HepG2 (cell line): Measurements from ENCODE around the gene C18orf54. TPM values are rescaled to one million over a fixed set of nuclear protein-coding genes. Genes with fewer than 3 reads are reported as not detected.

ENCODE experiments used
- ATAC-seq: fragments of 200-7000 bp; cut with Tn5 transposase; 3 replicates; pipeline ENCODE4 v1.9.1; 2020; ENCODE audit warnings: mild to moderate bottlenecking, moderate library complexity
- BruUV-seq: library from RNA; stranded (reverse); fragments of 400-500 nt; replicated peaks from 2 replicates; lab custom pipeline; 2021; lab: Mats Ljungman, UMichigan
- CTCF ChIA-PET: fragments of 300-600 bp; formaldehyde crosslinking; extraction: SDS; loops from one replicate; lab custom pipeline; 2021; ENCODE audit warnings: low total read pairs, inconsistent platforms, low intra/inter-chr PET ratio; lab: Yijun Ruan, JAX
- POLR2A ChIA-PET: fragments of 350-600 bp; sonication (Branson Sonifier 250); formaldehyde crosslinking; loops from one replicate; lab custom pipeline; 2020; ENCODE audit warnings: antibody characterized with exemption, inconsistent platforms; lab: Yijun Ruan, JAX
- DNase-seq: peaks from one replicate; pipeline ENCODE4 v3.0.0-alpha.2; 2015; ENCODE audit warnings: low spot score
- FAIRE-seq: peaks from 3 replicates; lab custom pipeline; 2011; peaks lifted over from hg19 to GRCh38; lab: Jason Lieb, UNC
- H2AFZ ChIP-seq: one replicate; pipeline ENCODE4 v1.6.1; 2011; ENCODE audit warnings: low read length, inconsistent platforms
- H3K27ac ChIP-seq: fragments of 300-600 bp; 3 replicates; pipeline ENCODE4 v1.8.0; 2011; ENCODE audit warnings: mixed run types, mild to moderate bottlenecking, mixed read lengths, low read length, inconsistent platforms; ENCODE audit not compliant: insufficient read depth; ENCODE audit errors: extremely low read length
- H3K27me3 ChIP-seq, 2 experiments: fragments of 200-600 bp in 1 of 2; 2 replicates in 1 of 2; 3 replicates in 1 of 2; pipeline versions ENCODE4 v1.6.0 to v1.8.0; 2011; ENCODE audit warnings: low read length in 2 of 2, mild to moderate bottlenecking in 2 of 2, moderate library complexity in 2 of 2, inconsistent platforms in 1 of 2; ENCODE audit not compliant: insufficient read depth in 2 of 2, control insufficient read depth in 1 of 2
- H3K36me3 ChIP-seq, 2 experiments: fragments of 200-600 bp in 1 of 2; replicated peaks in 1 of 2; 2 replicates in 1 of 2; 3 replicates in 1 of 2; pipeline versions ENCODE4 v1.5.1 to v1.8.0; 2011; ENCODE audit warnings: low read length in 2 of 2, inconsistent platforms in 1 of 2; ENCODE audit not compliant: insufficient read depth in 2 of 2, control insufficient read depth in 1 of 2
- H3K4me1 ChIP-seq: 2 replicates; pipeline ENCODE4 v1.5.1; 2012; ENCODE audit warnings: low read length, inconsistent platforms; ENCODE audit not compliant: insufficient read depth
- H3K4me2 ChIP-seq: 2 replicates; pipeline ENCODE4 v1.6.0; 2011; ENCODE audit warnings: low read depth, low read length, inconsistent platforms
- H3K4me3 ChIP-seq, 3 experiments: fragments of 200-600 bp in 1 of 3; sonication (generic), shearing (Covaris generic) in 1 of 3; replicated peaks in 1 of 3; 2 replicates each; pipeline ENCODE4 v1.5.1; 2011 to 2016; ENCODE audit warnings: low read length in 3 of 3, inconsistent platforms in 2 of 3, low read depth in 2 of 3, mild to moderate bottlenecking in 2 of 3, control low read depth in 1 of 3, mixed read lengths in 1 of 3; ENCODE audit not compliant: insufficient read depth in 1 of 3
- H3K79me2 ChIP-seq: one replicate; pipeline ENCODE4 v1.6.1; 2011; ENCODE audit warnings: low read length, inconsistent platforms; ENCODE audit not compliant: insufficient read depth
- H3K9ac ChIP-seq: 2 replicates; pipeline ENCODE4 v1.6.0; 2011; ENCODE audit warnings: mild to moderate bottlenecking, low read depth, low read length, inconsistent platforms; ENCODE audit not compliant: insufficient read depth
- H3K9me3 ChIP-seq: 2 replicates; pipeline ENCODE4 v1.5.1; 2012; ENCODE audit warnings: mild to moderate bottlenecking, low read length
- H4K20me1 ChIP-seq: 2 replicates; pipeline ENCODE4 v1.6.0; 2011; ENCODE audit warnings: inconsistent platforms, mild to moderate bottlenecking, low read length, moderate library complexity; ENCODE audit not compliant: insufficient read depth
- CHCHD3 ChIP-seq: sonication (generic); formaldehyde crosslinking; IDR thresholded peaks from 2 replicates; pipeline ENCODE4 v1.8.0; 2022; ENCODE audit warnings: mild to moderate bottlenecking, missing genetic modification reagents, moderate library complexity
- HMG20A ChIP-seq: IDR thresholded peaks from 2 replicates; pipeline ENCODE4 v1.6.1; 2016; ENCODE audit warnings: borderline replicate concordance
- HMGXB4 ChIP-seq, 2 experiments: sonication (generic) in 1 of 2; formaldehyde crosslinking in 1 of 2; IDR thresholded peaks; 2 replicates each; pipeline versions ENCODE4 v1.4.0 to v1.6.1; 2018 to 2020; ENCODE audit warnings: missing genetic modification reagents in 2 of 2, borderline replicate concordance in 1 of 2, low read depth in 1 of 2, mild to moderate bottlenecking in 1 of 2, missing biosample characterization in 1 of 2
- RBFOX2 ChIP-seq: fragments of 200-400 bp; formaldehyde crosslinking; IDR thresholded peaks from 2 replicates; pipeline ENCODE4 v1.6.1; 2017; ENCODE audit warnings: low read depth, mild to moderate bottlenecking, low read length
- RERE ChIP-seq: IDR thresholded peaks from 2 replicates; pipeline ENCODE4 v1.6.1; 2016; ENCODE audit warnings: low read depth, missing genetic modification reagents, missing compliant biosample characterization
- RXRB ChIP-seq: IDR thresholded peaks from 2 replicates; pipeline ENCODE4 v1.6.1; 2016; ENCODE audit warnings: borderline replicate concordance, missing genetic modification reagents, missing compliant biosample characterization
- STAT5B ChIP-seq: sonication (generic); formaldehyde crosslinking; IDR thresholded peaks from 2 replicates; pipeline ENCODE4 v1.4.0; 2020; ENCODE audit warnings: missing genetic modification reagents
- TBX3 ChIP-seq: fragments of 450-650 bp; IDR thresholded peaks from 2 replicates; pipeline ENCODE4 v1.6.1; 2017; ENCODE audit warnings: antibody characterized with exemption, mild to moderate bottlenecking, inconsistent platforms, borderline replicate concordance
- ZBTB21 ChIP-seq: sonication (generic); formaldehyde crosslinking; IDR thresholded peaks from 2 replicates; pipeline ENCODE4 v1.4.0; 2020; ENCODE audit warnings: missing genetic modification reagents
- ZBTB46 ChIP-seq: sonication (generic); formaldehyde crosslinking; IDR thresholded peaks from 2 replicates; pipeline ENCODE4 v1.4.0; 2020; ENCODE audit warnings: mild to moderate bottlenecking, missing genetic modification reagents, borderline replicate concordance
- ZNF639 ChIP-seq: conservative IDR thresholded peaks from 2 replicates; pipeline ENCODE4 v1.6.1; 2018; ENCODE audit warnings: missing genetic modification reagents
- WGBS: methylation state at CpG from one replicate; pipeline ENCODE4 v1.1.6; 2017; ENCODE audit warnings: low lambda C conversion rate; 5-methylcytosine and 5-hydroxymethylcytosine counted together
- in situ Hi-C: cut with HindIII; loops from 2 replicates; pipeline ENCODE4 v1.10.0; 2017; ENCODE audit warnings: low pct_unique_long_range_greater_than_20kb; ENCODE audit not compliant: extremely low pct_ligation_motif_present
- intact Hi-C: fragments of 100-400 bp; cut with micrococcal nuclease; formaldehyde crosslinking; loops from one replicate; pipeline ENCODE4 v1.10.0; 2022; ENCODE audit not compliant: unreplicated experiment
- polyA plus RNA-seq, 8 experiments: library from polyadenylated mRNA; depleted of rRNA in 3 of 8; stranded (reverse) in 7 of 8; unstranded in 1 of 8; fragments of >200 nt; fragmentation: Illumina TruSeq in 4 of 8; extraction: Trizol in 4 of 8; gene quantifications; 2 replicates each; pipeline versions ENCODE4 v1.2.1 to v1.2.3, GENCODE V29; 2011 to 2016; ENCODE audit warnings: low read depth in 4 of 8, missing spikeins in 1 of 8, mixed read lengths in 1 of 8; ENCODE audit not compliant: insufficient read depth in 1 of 8
- total RNA-seq, 5 experiments: library from RNA; depleted of rRNA; stranded (reverse); fragments of >200 nt; fragmentation: Illumina TruSeq; extraction: Trizol; gene quantifications; 2 replicates each; pipeline ENCODE4 v1.2.3, GENCODE V29; 2016; ENCODE audit warnings: low read depth in 1 of 5

The C18orf54 gene
- total and polyA plus RNA-seq, 2 of the 13 experiments (the other 11 are each of a cell fraction or from before 2014, with no cell fraction given) = 1.8 to 2.5 TPM

- Histone ChIP-seq H3K27me3 (no peaks in the 10 kb centered on the region), H3K4me1 (peaks cover 37% of the 10 kb centered on the region), H2AFZ (peak overlapping the region; percentile 64), H3K4me3 (peak overlapping the region in 1 of 3 experiments; percentile 11; a peak in 2 of 6 replicates), H3K9me3 (no peaks in the 10 kb centered on the region), H4K20me1 (no peaks in the 10 kb centered on the region), H3K79me2 (no peaks in the 10 kb centered on the region), H3K9ac (peak overlapping the region; percentile 20; the same call in 1 of the 2 replicates), H3K4me2 (peak overlapping the region; percentile 59), H3K27ac (peak overlapping the region; percentile 26), H3K36me3 (no peaks in the 10 kb centered on the region)
- 44% methylated on average over 6 of the region's 6 CpGs for WGBS
- FAIRE-seq (no peak), DNase-seq (peak; percentile 80), ATAC-seq (peak; percentile 92)
- BruUV-seq = no TSS peak
- in situ Hi-C loops (no loop called here), intact Hi-C loops (loop anchor here (10.0 kb wide), 1 partner anchor 566 kb away; the partner anchor contains the start of gene CCDC68)
- ChIA-PET POLR2A (no interaction called here), CTCF (no interaction called here)
- TF ChIP-seq RBFOX2 (no peak), RXRB (peak; percentile 27; the same call in 1 of the 2 replicates), STAT5B (CRISPR knock-in tag) (no peak), HMGXB4 (CRISPR knock-in tag; IDR thresholded peaks at IDR 0.05; ENCODE audit: borderline replicate concordance in 1 of 2, low read depth in 1 of 2) (no peak), ZBTB21 (CRISPR knock-in tag) (no peak), ZNF639 (CRISPR knock-in tag) (no peak), TBX3 (peak; percentile 31; the same call in 1 of the 2 replicates), ZBTB46 (CRISPR knock-in tag) (no peak), RERE (CRISPR knock-in tag) (no peak), CHCHD3 (CRISPR knock-in tag) (no peak), HMG20A (peak; percentile 44; the same call in 1 of the 2 replicates)
These were observed 30.8 kb downstream of the C18orf54 start for GRCh38 chr18:54388203-54389142.
